ENCODE measurements around the gene GALC. TPM values are rescaled to one million over a fixed set of nuclear protein-coding genes. Genes with fewer than 3 reads are reported as not detected.
"Not testable (repeated sequence)": the region's sequence is repeated elsewhere in the genome, so short reads cannot be mapped to it uniquely, and the experiment has no call there.

The GALC gene
- polyA plus RNA-seq (ENCODE audit: insufficient read length in 4 of 4): 10 to 100 TPM; 38.3 to 49.6 (median 40.0) TPM

DNA sequence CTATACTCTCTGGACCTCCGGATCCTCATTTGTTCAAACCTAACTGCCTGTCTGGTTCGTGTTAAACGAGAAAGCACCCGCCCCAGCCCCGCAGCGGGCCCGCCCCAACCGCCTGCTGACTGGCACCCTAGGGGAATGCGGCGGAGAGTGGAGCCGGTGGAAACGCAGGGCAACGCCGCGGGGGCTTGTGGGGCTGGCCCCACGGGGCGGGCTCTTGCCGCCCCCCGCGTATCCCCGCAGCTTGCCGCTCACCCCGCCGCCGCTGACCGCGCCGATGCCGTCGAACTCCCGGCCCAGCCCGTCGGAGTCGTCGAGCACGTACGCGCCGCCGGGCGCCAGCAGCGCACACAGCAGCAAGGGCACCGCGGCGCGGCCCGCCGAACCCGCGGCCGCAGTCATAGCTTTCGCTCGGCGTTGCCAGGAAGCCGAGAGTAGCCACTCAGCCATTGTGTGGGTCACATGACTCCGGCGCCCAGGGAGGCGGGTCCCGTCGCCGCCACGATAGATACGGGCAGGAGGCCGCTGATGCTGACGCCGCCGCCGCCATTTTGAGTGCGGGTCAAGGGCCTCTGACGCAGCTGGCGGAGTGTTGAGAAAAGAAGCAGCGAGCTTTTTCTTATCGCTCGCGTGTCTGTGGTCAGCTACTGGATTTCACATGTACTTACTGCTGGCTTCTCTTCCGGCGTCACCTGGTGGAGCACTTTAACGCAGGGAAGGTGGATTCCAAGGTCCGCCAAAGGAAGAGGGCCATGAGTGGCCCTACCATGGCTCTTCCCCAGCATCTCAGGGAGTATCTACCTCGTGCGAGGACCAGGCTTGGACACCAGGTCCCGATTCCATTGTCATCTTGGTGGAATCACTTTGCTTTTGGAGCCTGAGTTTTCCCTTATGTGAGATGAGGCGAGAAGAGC, at the start of gene GALC:
Gene GALC, minus strand, starts transcription at position 465 of the 911 bp plus-strand sequence. Its CDS starts 18 bp downstream, at position 447.
- peak; percentile 66 to 76 (median 70) for DNase-seq (ENCODE audit: low read depth in 4 of 4, low spot score in 3 of 4)

DNA sequence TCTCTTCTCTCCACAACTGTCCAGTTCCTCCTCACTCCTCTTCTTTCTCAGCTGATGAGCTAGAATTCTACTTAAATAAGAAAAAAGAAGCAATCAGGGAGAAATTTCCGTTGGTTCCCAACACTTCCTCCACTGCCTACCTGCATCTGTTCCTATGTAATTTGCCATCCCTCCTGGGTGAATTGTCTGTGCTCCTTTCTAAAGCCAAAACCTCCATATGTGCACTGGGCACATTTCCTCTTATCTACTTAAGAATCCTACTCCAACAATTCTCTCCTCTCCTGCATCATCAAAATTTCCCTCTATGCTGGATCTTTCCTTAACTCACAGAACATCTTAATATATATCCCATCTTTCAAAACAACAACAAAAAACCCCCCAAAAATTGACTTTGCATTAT, 47.2 kb upstream of the GALC start:
- no peak for DNase-seq (ENCODE audit: low read depth in 4 of 4, low spot score in 3 of 4)

DNA sequence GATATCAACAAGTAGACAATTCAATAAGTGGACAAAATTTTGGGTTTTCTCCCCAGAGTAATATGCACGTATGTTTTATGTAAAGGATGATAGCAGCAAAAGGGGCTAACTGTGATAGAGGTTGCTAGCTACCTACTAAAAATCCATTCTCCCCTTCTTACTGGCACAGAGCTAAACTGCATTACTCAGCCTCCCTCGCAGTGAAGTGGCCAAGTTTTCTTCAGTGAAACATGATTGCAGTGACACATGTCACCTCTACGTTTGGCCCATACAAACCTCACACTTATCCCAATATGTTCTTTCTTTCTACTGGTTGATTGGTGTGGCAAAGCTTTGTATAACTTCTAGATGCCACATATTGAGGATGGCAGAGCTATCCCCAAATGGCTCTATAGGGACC, 46.2 kb upstream of the GALC start:
- DNase-seq (ENCODE audit: low read depth in 4 of 4, low spot score in 3 of 4): no peak

DNA sequence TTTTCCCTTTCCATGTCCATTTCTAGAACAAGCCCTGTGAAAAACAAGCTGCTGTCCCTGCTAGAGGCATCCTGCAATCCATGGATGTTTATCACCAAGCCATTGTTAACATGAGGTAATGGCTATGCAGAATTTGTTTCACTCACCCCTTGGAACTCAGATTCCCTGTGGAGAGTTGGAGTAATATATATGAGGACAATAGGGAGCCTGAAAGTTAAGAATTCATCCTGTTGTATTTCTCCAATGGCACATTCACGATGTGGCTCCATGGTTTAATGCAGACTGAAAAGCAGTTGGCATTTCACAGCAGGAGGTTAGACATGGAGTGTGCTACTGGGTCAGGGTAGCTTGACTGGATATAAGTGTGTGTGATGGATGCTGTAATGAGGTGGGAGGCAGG, 44.3 kb upstream of the GALC start:
- no peak for DNase-seq (ENCODE audit: low read depth in 4 of 4, low spot score in 3 of 4)

DNA sequence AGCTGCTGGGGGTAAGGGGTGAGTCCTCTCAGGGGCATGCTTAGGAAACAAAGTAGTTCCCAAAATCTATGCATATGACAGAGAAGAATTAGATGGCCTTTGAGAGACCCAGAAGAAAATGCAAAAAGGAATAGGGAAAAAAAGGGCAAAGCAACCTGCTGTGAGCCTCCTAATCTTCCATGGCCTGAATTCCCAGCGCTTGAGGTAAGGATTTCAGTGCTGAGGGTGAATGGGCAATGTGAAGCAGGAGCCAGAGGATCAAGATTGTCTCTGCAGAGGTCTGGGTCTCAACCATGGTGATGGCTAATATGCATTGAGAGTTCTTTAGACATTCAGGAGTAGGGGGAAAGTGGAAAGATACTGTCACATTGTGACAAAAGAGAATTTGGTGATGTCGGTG, 43.4 kb upstream of the GALC start:
- no peak for DNase-seq (ENCODE audit: low read depth in 4 of 4, low spot score in 3 of 4)

DNA sequence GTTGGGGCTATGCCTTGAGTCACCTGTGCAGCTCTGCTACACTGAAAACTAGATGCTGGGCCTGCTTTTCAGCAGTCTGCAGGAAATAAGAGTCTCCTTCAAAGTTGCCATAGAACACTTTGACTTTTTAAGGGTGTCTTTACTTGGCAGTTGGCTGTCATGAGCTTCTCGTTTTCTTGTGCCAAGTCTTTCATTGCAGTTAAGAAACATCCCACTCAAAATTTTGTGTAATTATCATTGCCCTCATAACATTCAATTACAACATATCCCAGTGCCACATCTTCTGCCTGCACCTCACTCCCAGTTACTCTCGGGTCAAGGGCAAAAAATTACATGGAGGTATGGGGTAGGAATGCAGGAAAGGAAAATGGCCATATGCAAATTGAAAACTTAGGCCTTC, 41.1 kb upstream of the GALC start:
- no peak for DNase-seq (ENCODE audit: low read depth in 4 of 4, low spot score in 3 of 4)

DNA sequence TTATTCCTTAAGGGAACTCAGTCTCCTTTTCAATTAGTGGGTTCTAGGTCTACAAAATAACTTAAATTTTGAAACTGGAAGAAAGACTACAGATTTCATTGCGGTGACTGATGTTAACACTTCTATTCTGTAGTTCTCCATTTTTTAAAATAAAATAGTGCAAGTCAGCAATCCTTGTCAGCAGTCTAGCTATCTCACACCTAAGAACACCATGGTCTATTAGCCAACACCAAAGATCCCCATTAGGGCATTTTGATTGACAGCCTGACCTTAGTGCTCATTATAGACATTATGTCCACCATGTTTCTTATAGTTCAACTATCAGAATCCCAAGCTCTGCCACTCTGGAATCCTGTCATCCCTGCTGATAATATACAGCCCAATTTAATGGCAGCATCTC, 39.4 kb upstream of the GALC start:
- no peak for DNase-seq (ENCODE audit: low read depth in 4 of 4, low spot score in 3 of 4)

DNA sequence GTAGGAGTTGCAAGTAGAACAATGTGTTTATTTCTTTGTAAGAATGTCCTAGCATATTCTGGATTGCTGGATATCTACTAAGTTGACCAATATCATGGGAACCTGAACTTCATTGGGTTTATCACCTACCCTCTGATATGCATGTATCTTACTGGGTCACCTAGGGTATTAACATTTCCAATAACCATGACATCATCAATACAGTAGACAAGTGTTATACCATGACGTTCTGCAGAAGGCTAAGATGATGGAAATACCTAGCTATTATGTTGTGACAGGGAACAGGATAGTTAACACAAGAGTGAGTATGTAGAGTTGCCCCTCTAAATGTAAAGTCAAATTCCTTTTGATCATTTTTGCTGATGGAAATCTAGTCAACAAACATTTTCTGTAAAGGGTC, 37.9 kb upstream of the GALC start:
- DNase-seq (ENCODE audit: low read depth in 4 of 4, low spot score in 3 of 4): no peak

DNA sequence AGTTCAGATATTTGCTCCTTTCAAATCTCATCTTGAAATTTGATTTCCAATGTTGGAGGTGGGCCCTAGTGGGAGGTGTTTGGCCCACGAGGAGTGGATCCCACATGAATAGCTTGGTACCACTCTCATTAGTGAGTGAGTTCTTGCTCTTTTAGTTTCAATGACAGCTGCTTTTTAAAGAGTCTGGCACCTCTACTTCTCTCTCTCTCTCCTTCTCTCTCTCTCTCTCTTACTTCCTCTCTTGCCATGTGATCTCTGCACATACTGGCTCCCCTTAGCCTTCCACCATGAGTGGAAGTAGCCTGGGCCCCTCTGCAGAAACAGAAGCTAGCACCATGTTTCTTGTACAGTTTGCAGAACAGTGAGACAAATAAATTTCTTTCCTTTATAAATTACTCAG, 37.1 kb upstream of the GALC start:
- DNase-seq (ENCODE audit: low read depth in 4 of 4, low spot score in 3 of 4): no peak

DNA sequence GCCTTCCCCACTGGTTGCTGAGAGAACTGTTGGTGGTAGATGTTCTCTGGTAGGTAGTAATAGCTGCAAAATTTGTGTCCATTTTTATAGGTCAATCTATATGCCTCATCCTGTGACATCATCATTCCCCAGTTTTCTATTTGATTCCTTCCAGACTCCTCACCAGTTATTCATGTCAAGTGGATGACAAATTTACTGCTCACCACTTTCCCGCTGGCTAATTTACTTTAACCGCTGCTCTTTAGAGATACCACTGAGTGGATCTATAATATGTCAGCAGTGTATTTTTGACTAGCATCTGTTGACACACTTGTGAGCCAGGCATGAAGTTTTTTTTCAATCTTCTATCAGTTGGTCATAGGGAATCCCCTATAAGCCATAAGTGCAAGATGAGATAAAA, 36.5 kb upstream of the GALC start:
- no peak for DNase-seq (ENCODE audit: low read depth in 4 of 4, low spot score in 3 of 4)

DNA sequence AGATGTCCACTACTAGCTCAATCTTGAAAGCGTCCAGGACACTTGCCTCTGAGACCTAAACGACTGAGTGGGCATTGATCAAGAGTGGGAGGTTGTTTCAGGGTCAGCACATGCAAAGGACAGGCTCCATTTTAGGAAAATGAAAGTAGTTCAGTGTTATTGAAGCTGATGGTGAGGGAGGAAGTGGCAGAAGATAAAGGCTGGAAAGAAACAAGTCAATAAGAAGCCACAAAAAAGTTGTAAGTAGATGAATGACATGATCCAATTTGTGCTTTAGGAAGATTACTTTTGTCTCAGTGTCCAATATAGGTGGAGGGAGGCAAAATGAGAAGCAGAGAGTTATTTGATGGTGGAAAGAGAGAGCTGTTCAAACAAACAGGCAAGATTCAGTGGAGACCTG, 33.9 kb upstream of the GALC start:
- no peak for DNase-seq (ENCODE audit: low read depth in 4 of 4, low spot score in 3 of 4)

DNA sequence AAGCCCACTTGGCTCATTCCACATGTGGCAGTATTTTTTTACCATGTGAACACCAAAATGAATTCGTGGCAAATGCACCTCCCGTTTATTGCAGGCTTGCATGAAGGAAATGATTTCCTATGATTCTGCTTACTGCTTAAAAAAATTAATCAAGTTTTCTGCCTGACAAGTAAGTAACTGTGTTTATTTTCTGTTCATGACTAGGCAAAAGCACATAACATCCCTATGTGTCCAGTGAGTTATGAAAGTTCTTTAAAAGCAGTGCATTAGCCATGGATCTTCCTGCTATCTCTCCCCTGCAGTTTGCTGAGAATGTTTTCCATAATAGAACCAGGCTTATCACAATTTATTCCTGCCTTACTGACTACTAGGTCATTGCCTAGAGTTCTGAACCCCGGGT, 32.3 kb upstream of the GALC start:
- DNase-seq (ENCODE audit: low read depth in 4 of 4, low spot score in 3 of 4): no peak

DNA sequence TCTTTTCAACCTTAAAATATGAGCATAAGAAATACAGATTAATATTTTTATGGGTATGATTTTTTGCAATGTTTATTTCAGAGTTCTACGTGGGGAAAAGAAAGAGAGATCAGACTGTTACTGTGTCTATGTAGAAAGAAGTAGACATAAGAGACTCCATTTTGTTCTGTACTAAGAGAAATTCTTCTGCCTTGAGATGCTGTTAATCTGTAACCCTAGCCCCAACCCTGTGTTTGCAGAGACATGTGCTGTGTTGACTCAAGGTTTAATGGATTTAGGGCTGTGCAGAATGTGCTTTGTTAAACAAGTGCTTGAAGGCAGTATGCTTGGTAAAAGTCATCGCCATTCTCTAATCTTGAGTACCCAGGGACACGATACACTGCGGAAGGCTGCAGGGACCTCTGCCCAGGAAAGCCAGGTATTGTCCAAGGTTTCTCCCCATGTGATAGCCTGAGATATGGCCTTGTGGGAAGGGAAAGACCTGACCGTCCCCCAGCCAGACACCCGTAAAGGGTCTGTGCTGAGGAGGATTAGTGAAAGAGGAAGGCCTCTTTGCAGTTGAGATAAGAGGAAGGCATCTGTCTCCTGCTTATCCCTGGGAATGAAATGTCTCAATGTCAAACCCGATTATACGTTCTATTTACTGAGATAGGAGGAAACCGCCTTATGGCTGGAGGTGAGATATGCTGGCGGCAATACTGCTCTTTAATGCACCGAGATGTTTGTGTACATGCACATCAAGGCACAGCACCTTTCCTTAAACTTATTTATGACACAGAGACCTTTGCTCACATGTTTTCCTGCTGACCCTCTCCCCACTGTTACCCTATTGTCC, 31.5 kb upstream of the GALC start:
- DNase-seq (ENCODE audit: low read depth in 4 of 4, low spot score in 3 of 4): not testable (repeated sequence)

DNA sequence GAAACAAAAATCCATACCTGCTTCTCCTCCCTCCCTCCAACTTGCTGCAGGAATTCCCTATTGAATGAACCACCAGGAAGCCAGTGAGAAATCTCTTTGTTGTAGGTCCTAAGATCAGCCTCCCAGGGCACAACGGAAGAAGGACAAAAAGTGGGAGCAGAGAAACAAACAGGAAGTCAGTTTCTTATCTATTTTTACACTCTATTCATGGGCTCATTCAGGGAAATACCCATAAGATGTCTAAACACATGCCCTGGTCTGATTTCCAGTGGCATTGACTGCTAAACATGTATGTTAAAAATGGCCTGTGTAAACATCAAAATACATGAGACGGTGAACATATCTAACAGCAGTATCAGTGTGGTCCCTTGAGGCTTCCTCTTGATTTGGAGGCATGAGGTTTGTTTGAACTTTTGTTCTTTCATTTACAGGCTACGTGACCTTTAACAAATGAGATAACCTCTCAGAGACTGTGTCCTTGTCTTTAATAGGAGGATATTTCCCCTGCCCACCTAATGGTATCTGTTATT, 30.7 kb upstream of the GALC start:
- no peak for DNase-seq (ENCODE audit: low read depth in 4 of 4, low spot score in 3 of 4)

DNA sequence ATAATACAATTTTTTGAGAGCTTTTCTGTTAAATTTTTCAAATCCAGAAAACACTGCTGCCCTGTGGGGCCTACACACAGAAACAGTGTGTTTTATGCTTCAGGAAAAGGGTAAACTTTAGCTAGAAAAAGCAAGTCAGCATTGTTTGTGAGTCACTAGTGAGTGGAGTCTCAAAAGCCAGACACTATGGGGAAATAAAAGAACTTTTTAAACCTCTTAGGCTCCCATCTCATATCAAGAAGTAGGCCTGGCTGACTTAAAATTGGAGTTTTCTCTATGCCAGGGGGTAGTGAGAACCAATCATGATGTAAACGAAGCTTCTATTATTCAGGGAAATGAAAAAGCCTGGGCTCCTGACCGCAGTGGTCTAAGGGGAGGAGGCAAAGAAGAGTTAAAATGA, 24.6 kb upstream of the GALC start:
- no peak for DNase-seq (ENCODE audit: low read depth in 4 of 4, low spot score in 3 of 4)

DNA sequence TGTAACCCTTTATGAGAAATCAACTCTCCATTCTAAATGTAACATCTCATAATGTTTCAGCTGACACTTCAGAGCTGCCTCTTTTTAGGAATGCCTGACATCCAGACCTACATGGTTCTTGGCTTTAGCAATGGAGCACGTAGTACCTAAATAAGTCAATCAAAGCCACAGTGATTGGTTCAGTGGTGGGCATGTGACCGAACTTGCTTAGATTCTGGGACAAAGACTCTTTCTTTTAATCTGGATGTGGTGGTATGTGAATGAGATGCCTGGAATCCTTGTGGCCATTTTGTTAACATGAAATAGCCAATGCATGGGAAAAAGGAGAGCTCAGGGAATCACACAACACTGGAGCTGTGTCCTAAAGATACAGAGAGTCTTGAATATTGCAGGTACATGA, 23.8 kb upstream of the GALC start:
- no peak for DNase-seq (ENCODE audit: low read depth in 4 of 4, low spot score in 3 of 4)

DNA sequence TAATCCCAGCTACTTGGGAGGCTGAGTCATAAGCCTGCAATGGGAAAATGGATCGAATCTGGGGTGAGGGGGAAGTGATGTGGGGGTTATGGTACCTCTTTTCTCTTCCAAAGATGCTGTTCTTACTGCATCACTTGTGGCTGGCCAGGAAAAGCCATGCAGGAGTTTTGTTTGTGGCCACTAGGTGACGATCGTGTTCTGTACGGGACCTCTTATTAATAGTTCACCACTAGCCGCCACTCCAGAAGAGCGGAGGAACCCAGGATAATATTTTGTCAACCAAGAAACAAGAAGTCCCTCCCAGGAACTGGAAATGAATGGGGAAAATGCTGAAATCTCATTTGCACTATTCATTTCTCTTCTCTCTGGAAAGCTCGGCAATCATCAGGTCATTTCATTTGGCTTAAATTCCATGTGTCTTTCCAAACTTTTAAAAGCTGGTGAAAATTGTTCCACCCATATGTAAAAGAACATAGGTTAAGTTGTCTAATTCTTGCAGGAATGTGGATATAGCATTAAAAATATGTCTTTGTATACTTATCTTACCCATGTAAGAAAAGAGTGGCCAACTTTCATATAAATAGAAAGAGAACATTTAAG, 20.9 kb upstream of the GALC start:
- DNase-seq (ENCODE audit: low read depth in 4 of 4, low spot score in 3 of 4): peak in 3 of 4 donors; percentile 19 to 46 (median 31)

DNA sequence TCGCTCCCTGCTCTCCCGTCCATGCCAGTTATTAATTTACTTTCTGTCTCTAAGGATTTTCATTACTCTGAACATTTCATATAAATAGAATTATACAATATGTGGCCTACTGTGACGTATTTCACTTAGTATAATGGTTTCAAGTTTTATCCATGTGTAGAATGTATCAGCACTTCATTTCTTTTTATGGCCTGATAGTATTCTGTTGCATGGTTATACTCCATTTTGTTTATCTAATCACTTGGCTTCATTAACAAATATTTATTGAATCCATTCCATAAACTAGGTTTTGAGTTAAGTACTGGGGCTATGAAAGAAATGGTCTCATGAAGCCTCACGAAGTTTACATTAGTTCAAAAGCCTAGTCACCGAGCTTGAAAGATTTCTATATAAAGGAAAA, 19.5 kb upstream of the GALC start:
- DNase-seq (ENCODE audit: low read depth in 4 of 4, low spot score in 3 of 4): no peak

DNA sequence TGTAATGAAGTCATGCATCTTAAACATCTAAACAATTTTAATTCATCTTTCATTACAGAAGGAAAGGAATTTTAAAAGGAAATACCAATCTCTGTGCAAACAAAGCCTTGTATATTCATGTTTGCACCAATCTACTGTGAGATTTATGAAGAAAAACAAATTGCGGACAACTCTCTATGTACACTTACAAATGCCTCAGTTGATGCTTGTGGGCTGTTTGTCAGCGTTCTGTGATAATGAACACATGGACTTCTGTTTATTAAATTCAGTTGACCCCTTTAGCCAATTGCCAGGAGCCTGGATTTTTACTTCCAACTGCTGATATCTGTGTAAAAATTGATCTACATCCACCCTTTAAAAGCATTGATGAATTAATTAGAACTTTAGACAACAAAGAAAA, 17.3 kb upstream of the GALC start:
- no peak for DNase-seq (ENCODE audit: low read depth in 4 of 4, low spot score in 3 of 4)

DNA sequence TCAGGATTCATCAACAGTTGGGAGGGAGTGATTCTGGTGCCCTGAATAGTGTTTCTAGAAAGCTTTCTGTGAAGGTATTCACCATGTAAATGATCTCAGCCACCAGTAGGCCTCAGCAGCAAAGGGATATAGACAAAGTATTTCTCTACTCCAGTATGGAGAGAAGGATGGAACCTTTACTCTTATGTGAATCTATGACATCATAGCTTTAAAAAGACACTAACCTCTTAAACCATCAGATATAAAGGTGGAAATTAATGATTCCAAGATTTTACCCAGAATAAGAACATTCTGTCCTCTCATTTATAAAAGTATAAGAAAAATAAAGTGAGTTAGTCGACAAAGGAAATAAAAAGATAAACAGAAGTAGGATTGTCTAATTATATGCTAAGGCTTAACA, 16.5 kb upstream of the GALC start:
- no peak for DNase-seq (ENCODE audit: low read depth in 4 of 4, low spot score in 3 of 4)

Data from left renal pelvis (tissue), 4 donors.